Subcutaneous abdominal adipose tissue (tissue), 5 donors: Measurements from ENCODE around the gene KPNA2.

Experiments
- H3K27ac ChIP-seq: one replicate; pipeline ENCODE4 v1.7.0; 2013; ENCODE audit warnings: low read depth, mild to moderate bottlenecking, inconsistent platforms, low read length, moderate library complexity
- H3K27me3 ChIP-seq, 5 donors: one replicate each; pipeline ENCODE4 v1.7.0; 2013; ENCODE audit warnings: low read length in 5 of 5, inconsistent platforms in 1 of 5; ENCODE audit not compliant: control insufficient read depth in 5 of 5, insufficient read depth in 4 of 5
- H3K36me3 ChIP-seq, 5 donors: one replicate each; pipeline ENCODE4 v1.7.0; 2013; ENCODE audit warnings: low read length in 5 of 5; ENCODE audit not compliant: control insufficient read depth in 5 of 5, insufficient read depth in 5 of 5
- H3K4me1 ChIP-seq, 5 donors: one replicate each; pipeline ENCODE4 v1.7.0; 2013; ENCODE audit warnings: low read length in 5 of 5, mild to moderate bottlenecking in 3 of 5, moderate library complexity in 1 of 5; ENCODE audit not compliant: control insufficient read depth in 5 of 5, insufficient read depth in 5 of 5
- H3K4me3 ChIP-seq, 5 donors: one replicate each; pipeline ENCODE4 v1.7.0; 2013; ENCODE audit warnings: low read length in 5 of 5, low read depth in 1 of 5
- H3K9ac ChIP-seq, 5 donors: one replicate each; pipeline ENCODE4 v1.7.0; 2013; ENCODE audit warnings: low read length in 5 of 5, mild to moderate bottlenecking in 4 of 5, moderate library complexity in 3 of 5
- H3K9me3 ChIP-seq, 5 donors: one replicate each; pipeline ENCODE4 v1.7.0; 2013; ENCODE audit warnings: low read length in 5 of 5; ENCODE audit not compliant: control insufficient read depth in 5 of 5
- donor health status: healthy.
- donor health status: healthy.
- donor health status: healthy.
- donor health status: healthy.
- donor health status: healthy.

The KPNA2 gene

GRCh38 chr17:68095205-68095811, 59.8 kb downstream of the KPNA2 start:
- Histone ChIP-seq H3K9me3 (no peaks in the 10 kb centered on the region), H3K27ac (no peak overlapping the region), H3K9ac (no peak overlapping the region), H3K4me3 (no peak overlapping the region), H3K27me3 (no peaks in the 10 kb centered on the region), H3K4me1 (no peaks in the 10 kb centered on the region), H3K36me3 (no peaks in the 10 kb centered on the region)

DNA sequence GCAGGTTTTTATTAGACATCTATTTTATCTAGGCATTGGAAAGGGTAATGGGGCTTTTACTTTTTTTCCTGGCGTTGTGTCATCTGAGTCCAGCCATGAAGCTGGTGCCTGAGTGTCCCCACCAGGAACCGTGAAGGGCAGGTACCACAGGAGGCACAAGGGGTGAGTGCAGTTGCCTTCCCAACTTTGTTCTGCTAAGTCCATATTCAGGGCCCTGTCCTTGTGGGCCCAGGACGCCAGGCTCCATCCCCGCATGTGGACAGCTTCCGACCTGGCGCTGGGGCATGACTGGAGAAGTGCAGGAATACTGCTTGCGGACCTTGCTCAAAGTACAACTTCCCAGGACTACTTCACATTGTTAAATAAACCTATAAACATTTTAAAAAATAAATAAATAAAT, 60.6 kb downstream of the KPNA2 start:
- Histone ChIP-seq H3K9me3 (no peaks in the 10 kb centered on the region), H3K4me1 (peaks cover 3 to 4% (median 4%) of the 10 kb centered on the region in 5 donors), H3K9ac (no peak overlapping the region), H3K4me3 (no peak overlapping the region), H3K27me3 (no peaks in the 10 kb centered on the region), H3K36me3 (no peaks in the 10 kb centered on the region), H3K27ac (no peak overlapping the region)
